GM18511 (cell line): ENCODE data around the gene PCSK2.

Experiments used
- ATAC-seq: cut with Tn5 transposase; IDR thresholded peaks from one replicate; pipeline ENCODE4 v1.9.1; 2021; ENCODE audit warnings: mild to moderate bottlenecking, moderate library complexity; ENCODE audit not compliant: unreplicated experiment

Gene PCSK2

DNA sequence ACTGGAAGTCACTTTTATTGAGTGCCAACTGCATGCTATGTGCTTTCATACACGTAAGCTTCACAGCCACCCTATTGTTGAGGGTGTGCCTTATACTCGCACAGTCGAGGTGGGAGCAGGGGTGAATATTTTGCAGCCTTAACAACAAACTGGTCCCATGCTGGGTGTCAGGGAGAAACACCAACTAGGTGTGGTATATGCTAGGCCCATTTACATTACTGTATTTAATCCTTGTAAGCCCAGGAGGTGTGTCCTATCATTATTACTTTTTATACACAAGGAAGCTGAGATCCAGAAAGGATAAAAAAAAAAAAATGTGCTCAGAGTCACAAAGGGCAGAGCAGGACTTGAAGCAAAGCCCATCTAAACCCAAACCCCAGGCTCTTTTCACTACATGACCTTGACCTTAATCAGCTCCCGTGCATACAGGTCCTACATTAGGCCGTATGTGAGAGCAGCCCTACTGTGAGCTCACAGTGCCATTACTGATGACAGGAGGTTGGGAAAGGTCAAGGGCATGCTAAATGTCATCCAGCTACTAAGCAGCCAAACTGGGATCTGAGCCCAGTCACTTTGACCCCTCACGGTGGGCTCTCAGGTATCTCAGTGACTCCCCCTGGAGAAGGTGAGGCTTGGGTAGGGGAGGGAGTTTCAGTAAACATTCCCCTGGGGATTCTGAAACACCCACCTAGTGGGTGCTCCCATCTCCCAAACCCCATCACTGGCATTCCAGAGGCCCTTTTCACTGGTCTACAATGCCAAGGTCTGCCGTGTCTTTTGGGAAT lies 242.6 kb downstream of the PCSK2 start:
- no peak for ATAC-seq

DNA sequence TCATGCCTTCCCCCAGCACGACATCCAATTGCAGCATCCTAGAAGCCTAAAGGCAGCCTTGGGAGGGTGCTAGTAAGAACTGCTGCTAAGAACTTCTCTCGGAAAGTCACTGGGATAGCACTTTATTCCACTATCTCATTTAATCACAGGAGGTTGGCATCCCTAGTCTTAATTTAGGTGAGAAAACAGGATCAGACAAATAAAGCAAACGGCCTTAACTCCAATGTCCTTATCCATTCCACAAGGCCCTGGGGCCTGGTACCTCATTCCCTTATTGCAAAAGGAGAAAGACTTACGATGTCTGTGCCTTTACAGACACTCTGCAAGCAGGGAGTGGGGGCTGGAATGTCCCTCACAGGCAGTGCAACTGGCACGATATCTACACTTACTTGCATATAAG lies 243.7 kb downstream of the PCSK2 start:
- ATAC-seq = no peak

DNA sequence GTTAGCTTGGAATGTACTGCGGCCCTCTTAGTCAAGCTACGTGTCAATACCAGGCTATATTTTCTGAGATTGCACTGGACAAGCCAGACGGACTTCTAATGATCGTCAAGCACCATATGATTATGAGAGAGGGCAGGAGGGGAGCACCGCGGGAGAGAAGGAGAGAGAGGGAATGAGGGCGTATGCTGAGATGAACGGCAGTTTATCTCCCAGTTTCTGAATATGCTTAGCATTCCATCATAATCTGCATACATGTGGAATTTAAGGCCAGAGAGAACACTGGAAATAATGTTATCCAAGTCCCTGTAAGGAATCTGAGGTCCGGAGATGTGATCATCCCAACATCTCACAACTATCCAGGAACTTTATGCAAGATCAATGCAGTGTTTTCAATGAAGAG lies 244.1 kb downstream of the PCSK2 start:
- ATAC-seq = no peak

DNA sequence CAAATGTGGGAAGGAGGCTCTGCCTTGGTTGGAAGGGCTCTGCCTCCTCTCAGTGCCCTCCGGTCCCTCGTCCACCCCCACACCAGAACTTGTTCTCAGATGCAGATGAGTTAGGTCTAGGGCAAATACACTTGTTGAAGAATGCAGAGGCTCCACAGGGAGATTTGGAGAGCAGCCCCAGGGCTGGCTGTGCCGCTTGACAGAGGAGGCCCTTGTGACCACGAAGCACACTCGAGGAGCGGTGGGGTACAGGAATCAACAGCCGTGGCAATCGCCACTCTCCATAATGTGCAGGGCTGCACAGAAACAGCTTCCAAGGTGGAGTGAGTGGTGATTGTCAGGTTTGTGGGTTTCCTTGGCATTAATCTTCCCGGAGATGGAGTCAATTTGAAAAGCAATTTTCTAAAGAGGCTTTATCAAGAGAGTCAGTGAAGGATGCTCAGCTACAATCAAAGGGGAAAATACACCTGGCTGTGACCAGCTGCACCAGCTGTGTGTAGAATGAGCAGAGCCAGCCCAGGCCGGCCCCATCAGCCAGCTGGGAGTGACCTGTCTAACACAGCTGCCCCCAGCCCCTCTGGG lies 244.9 kb downstream of the PCSK2 start:
- ATAC-seq = no peak

DNA sequence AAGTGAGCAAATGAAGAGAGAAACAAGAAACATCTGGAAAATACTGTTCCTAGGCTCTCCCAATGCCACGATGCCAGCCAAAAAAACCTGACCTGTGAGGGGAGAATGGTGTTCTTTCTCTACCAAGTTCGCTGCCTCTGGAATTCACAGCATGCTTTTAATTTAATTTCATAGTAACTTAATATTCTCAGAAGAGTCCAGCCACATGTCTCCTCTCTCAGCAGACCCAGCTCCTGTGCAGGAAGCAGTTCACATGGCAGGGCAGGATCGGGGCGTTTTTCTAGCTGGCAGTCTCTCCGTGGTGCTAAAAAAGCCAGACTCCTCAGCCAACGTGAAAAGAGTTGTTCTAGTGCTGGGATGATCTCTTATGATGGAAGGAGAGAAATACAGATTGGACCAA lies 246.8 kb downstream of the PCSK2 start:
- no peak for ATAC-seq

DNA sequence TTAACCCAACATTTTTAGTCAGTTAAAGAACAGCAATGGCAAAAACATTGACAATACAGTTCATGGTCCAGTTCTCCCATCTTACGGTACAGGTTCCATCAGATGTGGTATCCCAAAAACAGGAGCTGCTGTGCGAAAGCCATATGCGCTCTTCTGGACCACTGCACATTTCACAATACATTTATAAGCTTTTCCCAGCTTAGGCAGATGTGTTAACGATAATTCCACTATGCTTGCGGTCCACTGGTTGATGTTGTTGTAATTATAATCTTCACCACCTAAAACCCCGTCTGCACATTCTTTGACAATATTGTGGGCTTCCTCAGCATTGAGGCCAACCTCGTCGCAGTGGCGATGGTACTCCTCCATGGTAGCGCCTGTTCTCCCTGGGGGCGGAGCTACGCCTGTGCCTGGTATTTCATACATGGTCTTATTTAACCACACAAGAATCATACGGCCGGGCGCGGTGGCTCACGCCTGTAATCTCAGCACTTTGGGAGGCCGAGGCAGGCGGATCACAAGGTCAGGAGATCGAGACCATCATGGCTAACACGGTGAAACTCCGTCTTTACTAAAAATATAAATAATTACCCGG lies 252.3 kb downstream of the PCSK2 start:
- no peak for ATAC-seq

DNA sequence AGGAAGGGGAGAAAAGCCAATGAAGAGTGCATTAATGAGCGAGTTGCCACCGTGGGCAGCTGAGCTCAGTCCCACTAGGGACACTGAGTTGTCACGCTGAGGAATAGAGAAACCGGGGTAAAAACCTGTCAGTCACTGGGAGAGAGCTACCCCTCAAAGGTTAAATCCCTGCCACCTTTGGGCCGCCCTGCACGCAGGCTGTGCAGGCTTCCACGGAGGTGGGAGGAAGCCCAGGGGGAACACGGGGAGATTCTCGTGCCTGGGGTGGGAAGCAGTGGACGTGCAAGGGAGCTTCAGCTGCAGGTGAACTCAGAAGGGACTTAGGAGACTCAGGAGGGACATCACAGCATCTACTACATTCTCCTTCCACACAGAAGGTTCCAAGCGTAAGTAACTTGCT lies 253.9 kb downstream of the PCSK2 start:
- ATAC-seq = no peak

DNA sequence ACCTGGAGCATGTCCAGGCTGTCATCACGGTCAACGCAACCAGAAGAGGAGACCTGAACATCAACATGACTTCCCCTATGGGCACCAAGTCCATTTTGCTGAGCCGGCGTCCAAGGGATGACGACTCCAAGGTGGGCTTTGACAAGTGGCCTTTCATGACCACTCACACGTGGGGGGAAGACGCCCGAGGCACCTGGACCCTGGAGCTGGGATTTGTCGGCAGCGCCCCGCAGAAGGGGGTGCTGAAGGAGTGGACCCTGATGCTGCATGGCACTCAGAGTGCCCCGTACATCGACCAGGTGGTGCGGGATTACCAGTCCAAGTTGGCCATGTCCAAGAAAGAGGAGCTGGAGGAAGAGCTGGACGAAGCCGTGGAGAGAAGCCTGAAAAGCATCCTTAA lies 254.8 kb downstream of the PCSK2 start:
- ATAC-seq = no peak

DNA sequence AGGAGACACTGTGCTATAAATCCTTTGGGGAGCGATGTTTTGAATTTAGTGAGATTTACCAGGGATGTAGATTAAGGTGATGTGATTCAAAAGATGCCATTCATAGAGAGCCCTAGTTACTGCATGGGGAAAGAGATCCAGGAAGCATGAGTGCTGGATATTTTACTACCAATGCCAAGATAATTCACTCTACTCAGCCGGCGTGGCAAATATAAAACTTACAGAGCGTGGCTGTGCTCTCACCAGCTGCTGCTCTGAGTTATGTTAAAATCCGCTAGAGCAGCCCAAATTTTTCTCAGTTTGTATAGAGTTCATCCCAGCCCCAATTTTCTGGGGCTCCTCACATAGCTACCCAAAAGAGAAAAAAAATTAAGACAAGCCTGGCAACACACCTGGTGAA lies 255.7 kb downstream of the PCSK2 start:
- no peak for ATAC-seq

DNA sequence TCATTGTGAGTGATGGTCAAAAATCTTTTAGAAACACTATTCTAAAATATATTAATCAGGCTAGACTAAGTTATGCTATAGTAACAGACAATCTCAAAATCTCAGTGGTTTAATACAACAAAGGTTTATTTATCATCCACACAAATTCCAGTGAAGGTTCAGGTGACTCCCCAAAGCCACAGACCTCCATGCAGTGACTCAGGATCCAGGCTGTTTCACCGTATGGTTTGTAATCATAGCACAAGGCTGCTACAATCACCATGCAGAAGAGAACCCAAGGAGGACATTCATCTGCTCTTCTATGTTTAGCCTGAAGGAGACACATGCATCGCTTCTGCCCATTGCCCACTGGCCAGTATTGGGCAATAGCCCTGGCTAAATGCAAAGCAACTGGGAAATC lies 258.2 kb downstream of the PCSK2 start:
- ATAC-seq = no peak

DNA sequence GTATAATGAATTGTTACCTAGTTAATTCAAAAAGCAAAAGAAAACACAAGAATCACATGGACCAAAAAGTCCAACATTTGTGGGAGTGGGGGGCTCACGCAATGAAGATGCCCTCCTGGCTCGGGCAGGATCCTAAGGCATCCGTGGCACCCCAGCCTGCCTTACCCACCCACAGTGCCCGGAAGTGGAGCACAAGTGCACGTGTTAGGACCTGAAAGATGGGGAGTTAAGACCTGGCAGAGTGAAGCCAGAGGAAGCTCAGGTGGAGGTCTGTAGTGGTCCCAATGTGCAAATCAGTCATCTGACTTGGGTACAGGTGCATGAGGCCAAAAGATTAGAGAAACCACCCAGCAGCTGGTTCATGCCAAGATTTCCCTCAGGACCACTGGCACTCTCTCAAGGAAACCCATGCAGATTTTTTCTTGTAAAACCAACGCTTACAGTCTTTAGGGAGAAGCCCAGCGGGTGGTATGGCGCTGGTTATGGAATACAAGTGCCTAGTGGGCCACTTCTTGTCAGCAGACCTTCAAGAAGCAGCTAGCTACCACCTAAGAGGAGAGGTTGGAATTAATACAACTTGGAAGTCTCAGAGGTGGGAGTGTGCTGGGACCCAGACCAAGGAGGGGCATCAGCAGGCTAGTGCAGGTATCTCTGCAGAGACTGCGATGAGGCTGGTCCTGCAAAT lies 262.2 kb downstream of the PCSK2 start:
- ATAC-seq = no peak

DNA sequence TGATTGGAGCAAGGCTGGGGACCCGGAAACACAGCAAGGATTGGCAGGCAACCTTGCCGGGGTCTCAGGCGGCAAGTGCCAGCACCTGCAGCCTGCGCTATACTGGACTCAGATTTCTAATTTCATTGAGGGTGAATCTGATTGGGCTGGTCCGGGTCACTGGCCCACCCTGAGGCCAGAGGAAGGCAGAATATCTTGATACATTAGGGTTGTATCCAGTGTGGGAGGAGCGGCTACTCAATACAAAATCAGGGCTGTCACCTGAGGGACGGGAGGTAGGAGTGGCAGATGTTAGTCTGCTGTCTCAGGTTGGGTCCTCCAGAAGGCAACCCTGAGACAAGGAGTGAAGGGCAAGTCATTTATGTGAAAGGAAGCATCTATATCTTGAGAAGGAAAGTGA lies 263.7 kb downstream of the PCSK2 start:
- ATAC-seq = no peak

DNA sequence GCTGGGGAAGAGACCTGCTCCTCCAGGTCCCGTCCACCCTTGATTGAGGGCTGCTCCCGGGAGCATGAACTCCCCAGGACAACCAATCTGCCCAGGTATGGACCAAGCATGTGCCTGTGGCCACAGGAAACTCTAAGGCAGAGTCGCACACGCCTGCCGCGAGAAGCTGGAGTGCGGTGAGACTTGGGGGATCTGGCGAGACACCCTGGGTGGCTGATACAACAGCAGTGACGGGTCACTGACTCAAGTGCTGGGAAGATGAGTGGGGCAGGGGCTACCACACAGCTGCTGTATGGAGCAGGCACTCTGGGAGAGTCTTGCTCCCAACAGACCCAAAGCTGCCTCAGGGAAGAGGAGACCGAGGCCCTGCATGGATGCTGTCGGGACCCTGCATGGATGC lies 264.2 kb downstream of the PCSK2 start:
- ATAC-seq = no peak

DNA sequence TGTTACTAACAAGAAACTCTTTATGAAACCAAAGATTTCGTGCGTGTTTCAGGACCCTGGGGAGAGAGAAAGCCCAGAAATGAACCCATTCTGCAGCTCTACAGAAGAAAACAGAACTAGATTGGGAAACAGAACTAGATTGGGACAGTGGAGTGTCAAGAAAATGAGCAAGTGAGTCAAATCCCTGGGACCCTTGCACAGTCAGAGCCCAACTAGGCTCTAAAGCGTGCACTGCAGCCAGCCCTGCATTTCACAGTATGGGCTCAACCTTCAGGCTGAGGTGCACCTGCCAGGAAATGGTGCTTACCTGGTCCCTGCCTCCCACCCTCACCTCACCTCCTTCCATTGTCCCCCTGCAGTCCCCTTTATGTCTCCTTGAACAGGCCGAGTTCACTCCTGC lies 264.6 kb downstream of the PCSK2 start:
- ATAC-seq = no peak

DNA sequence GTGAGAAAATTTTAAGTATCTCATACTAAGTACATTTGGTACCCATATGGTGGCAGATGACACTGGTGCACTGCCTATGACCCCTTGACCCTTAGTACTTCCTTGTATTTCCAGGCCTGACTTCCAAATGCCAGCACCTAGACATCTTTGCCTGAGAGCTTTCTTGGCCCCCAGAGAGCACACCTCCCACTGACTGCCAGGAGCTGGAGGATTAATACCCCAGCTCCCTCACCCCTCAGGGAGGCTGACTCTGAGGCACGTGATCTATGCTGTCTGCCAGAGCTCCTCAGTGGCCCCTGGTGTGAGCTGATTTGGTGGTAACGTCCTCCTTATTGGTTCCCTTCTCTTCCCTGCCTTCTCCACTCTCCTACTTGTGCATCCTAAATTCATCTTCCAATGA lies 266.3 kb downstream of the PCSK2 start:
- no peak for ATAC-seq

DNA sequence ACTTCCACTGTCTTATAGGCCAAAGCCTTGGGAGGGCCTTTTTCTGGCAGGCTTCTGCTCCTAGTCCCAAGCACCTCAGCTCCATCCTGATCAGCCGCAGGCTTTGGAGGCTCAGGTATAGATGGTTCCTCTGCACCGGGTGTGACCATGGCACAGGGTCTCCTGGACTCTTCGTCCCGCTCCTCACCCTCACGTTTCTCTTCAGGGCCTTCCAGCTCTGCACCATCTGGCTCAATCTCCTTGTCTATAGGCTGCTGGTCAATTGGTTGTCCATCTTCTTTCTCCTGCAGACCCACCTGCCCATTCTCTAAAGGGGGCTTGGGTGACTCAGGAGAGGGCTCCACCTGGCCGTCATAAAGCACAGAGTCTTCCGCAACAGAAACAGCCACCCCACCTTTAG lies 267.4 kb downstream of the PCSK2 start:
- no peak for ATAC-seq

DNA sequence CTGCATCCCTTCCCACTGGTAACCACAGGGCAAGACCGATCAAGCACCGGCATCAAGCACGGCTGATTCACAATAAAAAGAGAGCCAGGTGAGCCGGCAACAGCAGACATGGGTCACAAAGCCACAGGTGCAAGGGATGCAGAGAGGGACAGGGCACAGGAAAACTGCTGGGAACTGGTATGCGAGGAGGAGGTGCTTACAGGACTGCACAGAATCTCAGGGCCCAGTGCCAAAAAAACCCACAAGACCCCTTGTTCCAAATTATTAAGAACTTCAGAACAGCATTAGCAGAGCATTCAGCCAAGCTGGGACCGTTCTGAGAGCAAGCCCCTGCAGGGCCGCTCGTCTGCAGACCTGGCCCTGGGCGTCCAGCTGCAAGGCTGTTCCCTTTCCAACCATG lies 269.0 kb downstream of the PCSK2 start:
- ATAC-seq = no peak

DNA sequence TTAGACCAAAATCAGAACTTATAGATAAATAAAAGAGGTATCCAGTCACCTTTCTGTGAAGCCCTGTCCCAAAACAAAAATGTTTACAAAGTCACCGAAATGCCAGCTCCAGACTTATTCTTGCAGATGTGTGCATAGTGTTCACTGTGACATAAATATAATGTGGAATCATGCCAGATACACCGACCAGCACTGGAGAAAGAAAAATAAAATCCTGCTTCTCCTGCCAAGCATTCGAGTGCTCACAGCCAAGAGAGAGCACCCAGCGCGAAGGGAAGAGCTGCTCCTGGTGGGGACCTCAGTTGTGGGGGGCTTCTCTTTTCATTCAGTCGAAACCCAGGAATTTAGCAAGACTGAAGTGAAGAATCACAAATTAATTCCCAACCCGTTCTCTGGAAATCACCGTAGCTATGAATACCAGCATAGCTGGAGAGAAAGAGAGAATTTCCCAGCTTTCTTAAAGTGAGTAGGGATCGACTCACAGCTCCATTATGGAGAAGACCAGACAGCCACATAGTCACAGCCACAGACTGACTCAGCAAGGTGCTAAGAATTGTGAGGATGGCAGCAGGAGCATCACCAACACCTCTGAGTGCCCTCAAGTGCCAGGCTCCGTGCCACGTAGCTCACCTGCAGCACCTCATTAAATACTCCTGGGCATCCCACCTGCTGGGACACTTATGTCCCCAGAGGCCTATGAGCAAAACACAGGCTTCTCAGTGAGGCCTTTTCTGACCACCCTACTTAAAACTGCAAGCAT lies 271.2 kb downstream of the PCSK2 start:
- ATAC-seq = no peak

DNA sequence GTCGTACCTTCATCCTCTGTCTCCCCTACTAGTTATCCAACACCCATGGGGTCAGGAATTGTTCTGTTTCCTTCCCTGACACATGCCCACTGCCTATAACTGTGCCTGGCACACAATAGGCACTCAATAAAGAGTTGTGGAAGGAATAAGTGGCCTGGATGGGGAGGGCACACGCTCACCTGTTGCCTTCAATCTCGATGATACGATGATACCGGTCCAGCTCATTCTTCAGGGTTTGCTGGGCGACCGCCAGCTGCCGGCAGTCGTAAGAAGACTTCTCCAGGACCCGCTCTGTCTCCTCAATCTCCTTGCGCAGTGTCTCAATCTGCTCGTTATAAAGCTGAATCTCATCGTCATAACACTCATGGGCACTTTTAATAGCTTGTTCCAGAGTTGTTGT lies 271.8 kb downstream of the PCSK2 start:
- no peak for ATAC-seq

DNA sequence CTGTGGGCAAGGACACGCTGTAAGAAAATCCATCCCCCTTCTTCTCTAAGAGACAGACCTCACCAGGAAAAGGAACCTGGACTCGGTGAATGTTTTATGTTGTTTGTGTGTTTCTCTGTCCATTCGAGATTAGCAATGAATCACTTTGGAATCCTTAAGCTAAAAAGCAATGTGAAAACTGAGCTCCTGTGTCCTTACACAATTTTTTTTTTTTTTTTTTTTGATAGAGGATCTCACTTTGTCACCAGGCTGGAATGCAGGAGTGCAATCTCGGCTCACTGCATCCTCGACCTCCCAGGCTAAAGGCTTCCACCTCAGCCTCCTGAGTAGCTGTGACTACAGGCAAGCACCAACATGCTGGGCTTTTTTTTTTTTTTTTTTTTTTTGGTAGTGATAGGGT lies 272.2 kb downstream of the PCSK2 start:
- ATAC-seq = no peak

DNA sequence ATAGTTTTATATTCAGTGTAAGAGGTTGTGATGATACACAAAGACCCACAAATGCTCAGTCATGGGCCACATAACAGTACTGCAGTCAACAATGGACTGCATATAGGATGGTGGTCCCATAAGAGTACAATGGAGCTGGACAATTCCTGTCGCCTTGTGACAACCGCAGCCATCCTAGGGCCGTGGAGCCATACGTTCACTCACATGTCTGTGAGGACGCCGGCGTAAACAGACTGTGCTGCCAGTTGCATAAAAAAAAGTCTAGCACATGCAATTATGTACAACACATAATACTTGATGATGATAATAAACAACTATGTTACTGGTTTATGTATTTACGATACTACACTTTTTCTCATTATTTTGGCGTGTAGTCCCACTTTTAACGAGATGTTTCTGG lies 273.4 kb downstream of the PCSK2 start:
- no peak for ATAC-seq
